ENCODE data around the gene SH3RF3. TPM values are rescaled to one million over a fixed set of nuclear protein-coding genes. Genes with fewer than 3 reads are reported as not detected.

The SH3RF3 gene
- total RNA-seq, 2 donors from 2014 or later = 1.5 to 1.8 TPM

- Histone ChIP-seq H3K4me3 (ENCODE audit: low read length) (no peak overlapping the region), H3K9me3 (ENCODE audit: control insufficient read depth, low read length) (no peaks in the 10 kb centered on the region), H3K36me3 (ENCODE audit: control insufficient read depth, insufficient read depth, low read length) (no peaks in the 10 kb centered on the region), H3K27me3 (ENCODE audit: control insufficient read depth, insufficient read depth, low read length, poor library complexity, severe bottlenecking) (no peaks in the 10 kb centered on the region), H3K9ac (ENCODE audit: extremely low read depth, low read length, poor library complexity, severe bottlenecking) (no peak overlapping the region), H3K27ac (ENCODE audit: low read depth, low read length) (no peak overlapping the region), H3K4me1 (ENCODE audit: control insufficient read depth, insufficient read depth, low read length) (no peaks in the 10 kb centered on the region)
- TF ChIP-seq, protein P1, sequence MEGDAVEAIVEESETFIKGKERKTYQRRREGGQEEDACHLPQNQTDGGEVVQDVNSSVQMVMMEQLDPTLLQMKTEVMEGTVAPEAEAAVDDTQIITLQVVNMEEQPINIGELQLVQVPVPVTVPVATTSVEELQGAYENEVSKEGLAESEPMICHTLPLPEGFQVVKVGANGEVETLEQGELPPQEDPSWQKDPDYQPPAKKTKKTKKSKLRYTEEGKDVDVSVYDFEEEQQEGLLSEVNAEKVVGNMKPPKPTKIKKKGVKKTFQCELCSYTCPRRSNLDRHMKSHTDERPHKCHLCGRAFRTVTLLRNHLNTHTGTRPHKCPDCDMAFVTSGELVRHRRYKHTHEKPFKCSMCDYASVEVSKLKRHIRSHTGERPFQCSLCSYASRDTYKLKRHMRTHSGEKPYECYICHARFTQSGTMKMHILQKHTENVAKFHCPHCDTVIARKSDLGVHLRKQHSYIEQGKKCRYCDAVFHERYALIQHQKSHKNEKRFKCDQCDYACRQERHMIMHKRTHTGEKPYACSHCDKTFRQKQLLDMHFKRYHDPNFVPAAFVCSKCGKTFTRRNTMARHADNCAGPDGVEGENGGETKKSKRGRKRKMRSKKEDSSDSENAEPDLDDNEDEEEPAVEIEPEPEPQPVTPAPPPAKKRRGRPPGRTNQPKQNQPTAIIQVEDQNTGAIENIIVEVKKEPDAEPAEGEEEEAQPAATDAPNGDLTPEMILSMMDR (conservative IDR thresholded peaks at IDR 0.05) = no peak
- peaks cover 13% of the 10 kb centered on the region for H3K4me1 Mint-ChIP-seq
- H3K4me3 Mint-ChIP-seq = no peak overlapping the region
- H3K9me3 Mint-ChIP-seq = no peaks in the 10 kb centered on the region
- 92 to 94% methylated on average over 4 of the region's 4 CpGs for WGBS, 2 experiments (ENCODE audit: insufficient coverage in 1 of 2, insufficient read length in 1 of 2)
- no peaks in the 10 kb centered on the region for H3K36me3 Mint-ChIP-seq (ENCODE audit: low read depth)
- no peaks in the 10 kb centered on the region for H3K27me3 Mint-ChIP-seq (ENCODE audit: insufficient read depth)
- H3K27ac Mint-ChIP-seq = no peak overlapping the region
- DNase-seq = no peak
These were observed 115.9 kb downstream of the SH3RF3 start for GRCh38 chr2:109244750-109245382.

DNA sequence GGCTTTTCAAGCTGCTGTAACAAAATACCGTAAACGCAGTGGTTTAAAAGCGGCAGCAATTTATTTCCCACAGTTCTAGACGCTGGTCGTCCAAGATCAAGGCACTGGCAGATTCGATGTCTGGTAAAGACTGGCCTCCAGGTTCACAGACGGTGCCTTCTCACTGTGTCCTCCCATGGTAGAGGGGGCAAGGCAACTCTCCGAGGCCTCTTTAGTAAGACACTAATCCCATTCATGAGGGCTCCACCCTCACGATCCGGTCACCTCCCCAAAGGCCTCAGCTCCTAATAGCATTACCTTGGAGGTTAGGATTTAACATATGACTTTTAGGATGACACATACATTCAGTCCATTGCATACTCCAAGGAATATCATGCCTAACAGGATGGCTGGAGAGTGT is 117.2 kb downstream of the SH3RF3 start:
- H3K9me3 Mint-ChIP-seq = no peaks in the 10 kb centered on the region

DNA sequence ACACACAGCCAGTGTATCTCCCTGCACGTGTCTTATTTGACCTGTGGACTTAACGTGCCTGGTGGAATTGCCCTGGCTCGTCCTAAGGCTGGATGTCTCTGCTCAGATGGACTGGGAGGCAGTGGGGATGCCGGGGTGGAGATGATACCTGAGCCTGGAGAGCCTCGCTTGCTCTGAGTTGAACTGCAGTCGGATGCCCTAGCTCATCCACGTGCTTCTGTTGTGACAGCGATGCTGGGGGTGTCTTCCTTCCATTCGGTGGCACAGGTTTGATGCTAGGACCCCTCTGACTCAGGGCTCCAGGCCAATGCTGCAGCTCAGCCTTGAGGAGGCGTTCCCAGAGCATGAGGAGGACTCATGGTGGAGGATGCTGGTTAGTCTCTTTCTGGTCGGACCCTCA is 117.6 kb downstream of the SH3RF3 start:
- Mint-ChIP-seq H3K27me3 (ENCODE audit: insufficient read depth) (no peaks in the 10 kb centered on the region), H3K4me1 (peaks cover 9% of the 10 kb centered on the region)

More for the DNA sequence above, 117.2 kb downstream of the SH3RF3 start:
- Histone ChIP-seq H3K9ac (ENCODE audit: extremely low read depth, low read length, poor library complexity, severe bottlenecking) (no peak overlapping the region), H3K36me3 (ENCODE audit: control insufficient read depth, insufficient read depth, low read length) (no peaks in the 10 kb centered on the region), H3K4me3 (ENCODE audit: low read length) (no peak overlapping the region), H3K27ac (ENCODE audit: low read depth, low read length) (no peak overlapping the region), H3K27me3 (ENCODE audit: control insufficient read depth, insufficient read depth, low read length, poor library complexity, severe bottlenecking) (no peaks in the 10 kb centered on the region), H3K9me3 (ENCODE audit: control insufficient read depth, low read length) (no peaks in the 10 kb centered on the region), H3K4me1 (ENCODE audit: control insufficient read depth, insufficient read depth, low read length) (no peaks in the 10 kb centered on the region)
- 88 to 91% methylated on average over 9 to 10 of the region's 10 CpGs for WGBS, 2 experiments (ENCODE audit: insufficient coverage in 1 of 2, insufficient read length in 1 of 2)
- TF ChIP-seq, protein P1 (conservative IDR thresholded peaks at IDR 0.05) = no peak
- DNase-seq = no peak
- Mint-ChIP-seq H3K36me3 (ENCODE audit: low read depth) (no peaks in the 10 kb centered on the region), H3K27me3 (ENCODE audit: insufficient read depth) (no peaks in the 10 kb centered on the region), H3K27ac (no peak overlapping the region), H3K4me3 (no peak overlapping the region), H3K4me1 (peaks cover 9% of the 10 kb centered on the region)

More for the DNA sequence above, 117.6 kb downstream of the SH3RF3 start:
- no peaks in the 10 kb centered on the region for H3K9me3 Mint-ChIP-seq
- no peaks in the 10 kb centered on the region for H3K36me3 Mint-ChIP-seq (ENCODE audit: low read depth)
- no peak overlapping the region for H3K27ac Mint-ChIP-seq
- H3K27me3 ChIP-seq (ENCODE audit: control insufficient read depth, insufficient read depth, low read length, poor library complexity, severe bottlenecking) = no peaks in the 10 kb centered on the region
- H3K36me3 ChIP-seq (ENCODE audit: control insufficient read depth, insufficient read depth, low read length) = no peaks in the 10 kb centered on the region
- H3K9me3 ChIP-seq (ENCODE audit: control insufficient read depth, low read length) = no peaks in the 10 kb centered on the region
- 93 to 95% methylated on average over 7 to 11 of the region's 11 CpGs for WGBS, 2 experiments (ENCODE audit: insufficient coverage in 1 of 2, insufficient read length in 1 of 2)
- no peak for DNase-seq
- no peak overlapping the region for H3K27ac ChIP-seq (ENCODE audit: low read depth, low read length)
- TF ChIP-seq, protein P1 (conservative IDR thresholded peaks at IDR 0.05) = no peak
- H3K9ac ChIP-seq (ENCODE audit: extremely low read depth, low read length, poor library complexity, severe bottlenecking) = no peak overlapping the region
- no peak overlapping the region for H3K4me3 ChIP-seq (ENCODE audit: low read length)
- H3K4me3 Mint-ChIP-seq = no peak overlapping the region
- no peaks in the 10 kb centered on the region for H3K4me1 ChIP-seq (ENCODE audit: control insufficient read depth, insufficient read depth, low read length)
